Neural progenitor cell (in vitro differentiated cells): ENCODE measurements around the gene RPL22. TPM values are rescaled to one million over a fixed set of nuclear protein-coding genes. Genes with fewer than 3 reads are reported as not detected.

ENCODE experiments used
- DNase-seq: peaks from one replicate; pipeline ENCODE4 v3.0.0-alpha.2; 2016; ENCODE audit warnings: low spot score
- H2AFZ ChIP-seq: fragments of 200-600 bp; sonication (generic); replicated peaks from 2 replicates; pipeline ENCODE4 v1.6.1; 2016; ENCODE audit warnings: antibody characterized with exemption
- H3F3A ChIP-seq: fragments of 200-600 bp; sonication (generic); 2 replicates; pipeline ENCODE4 v1.6.1; 2016; ENCODE audit warnings: antibody characterized with exemption, low read depth
- H3K27ac ChIP-seq: fragments of 200-600 bp; sonication (generic); 2 replicates; pipeline ENCODE4 v1.5.1; 2016; ENCODE audit warnings: mild to moderate bottlenecking
- H3K27me3 ChIP-seq: fragments of 200-600 bp; sonication (generic); 2 replicates; pipeline ENCODE4 v1.6.1; 2016; ENCODE audit warnings: mild to moderate bottlenecking, moderate library complexity
- H3K36me3 ChIP-seq: fragments of 200-600 bp; sonication (generic); 2 replicates; pipeline ENCODE4 v1.5.1; 2016
- H3K4me1 ChIP-seq: fragments of 200-600 bp; sonication (generic); 2 replicates; pipeline ENCODE4 v1.6.1; 2016; ENCODE audit warnings: mixed run types
- H3K4me2 ChIP-seq: fragments of 200-600 bp; sonication (generic); 2 replicates; pipeline ENCODE4 v1.6.1; 2016
- H3K4me3 ChIP-seq: fragments of 200-600 bp; sonication (generic); 2 replicates; pipeline ENCODE4 v1.5.1; 2016
- H3K79me2 ChIP-seq: fragments of 200-600 bp; sonication (generic); 2 replicates; pipeline ENCODE4 v1.6.1; 2016; ENCODE audit warnings: low read depth
- H3K9ac ChIP-seq: fragments of 200-600 bp; sonication (generic); 2 replicates; pipeline ENCODE4 v1.6.1; 2016
- H3K9me3 ChIP-seq: fragments of 200-600 bp; sonication (generic); 2 replicates; pipeline ENCODE4 v1.5.1; 2016; ENCODE audit warnings: low read depth
- H4K20me1 ChIP-seq: fragments of 200-600 bp; sonication (generic); 2 replicates; pipeline ENCODE4 v1.6.1; 2016; ENCODE audit warnings: low read depth
- H3K27ac Mint-ChIP-seq: 3 replicates; pipeline ENCODE4 v1.8.0; 2021; ENCODE audit warnings: mixed read lengths
- H3K27me3 Mint-ChIP-seq: 2 replicates; pipeline ENCODE4 v1.8.0; 2022; ENCODE audit warnings: low read depth, mild to moderate bottlenecking, inconsistent platforms, moderate library complexity, mixed read lengths; ENCODE audit not compliant: insufficient read depth
- H3K36me3 Mint-ChIP-seq: 3 replicates; pipeline ENCODE4 v1.8.0; 2021; ENCODE audit warnings: mixed read lengths
- H3K4me1 Mint-ChIP-seq: 3 replicates; pipeline ENCODE4 v1.8.0; 2021; ENCODE audit warnings: mixed read lengths
- H3K4me3 Mint-ChIP-seq: 3 replicates; pipeline ENCODE4 v1.8.0; 2021; ENCODE audit warnings: mild to moderate bottlenecking, moderate library complexity, mixed read lengths
- H3K9me3 Mint-ChIP-seq: 3 replicates; pipeline ENCODE4 v1.8.0; 2020; ENCODE audit warnings: mixed read lengths
- EZH2 ChIP-seq: fragments of 200-600 bp; sonication (generic); IDR thresholded peaks from 2 replicates; pipeline ENCODE4 v1.6.1; 2017; ENCODE audit warnings: antibody characterized with exemption, mild to moderate bottlenecking, moderate library complexity
- EZH2phosphoT487 ChIP-seq: fragments of 200-600 bp; sonication (generic); IDR thresholded peaks from 2 replicates; pipeline ENCODE4 v1.6.1; 2017; ENCODE audit warnings: antibody characterized with exemption
- total RNA-seq: library from RNA; depleted of rRNA; stranded (reverse); fragments of >200 nt; gene quantifications from 2 replicates; pipeline ENCODE4 v1.2.3, GENCODE V29; 2015; ENCODE audit warnings: low replicate concordance
- TF ChIP-seq, protein P1 (sequence below): fragments of 200-600 bp; sonication (generic); IDR thresholded peaks from 2 replicates; pipeline ENCODE4 v1.5.1; 2017; ENCODE audit warnings: antibody characterized with exemption, mild to moderate bottlenecking

RPL22 gene
- total RNA-seq, 1 donor from 2014 or later: 410 TPM

DNA sequence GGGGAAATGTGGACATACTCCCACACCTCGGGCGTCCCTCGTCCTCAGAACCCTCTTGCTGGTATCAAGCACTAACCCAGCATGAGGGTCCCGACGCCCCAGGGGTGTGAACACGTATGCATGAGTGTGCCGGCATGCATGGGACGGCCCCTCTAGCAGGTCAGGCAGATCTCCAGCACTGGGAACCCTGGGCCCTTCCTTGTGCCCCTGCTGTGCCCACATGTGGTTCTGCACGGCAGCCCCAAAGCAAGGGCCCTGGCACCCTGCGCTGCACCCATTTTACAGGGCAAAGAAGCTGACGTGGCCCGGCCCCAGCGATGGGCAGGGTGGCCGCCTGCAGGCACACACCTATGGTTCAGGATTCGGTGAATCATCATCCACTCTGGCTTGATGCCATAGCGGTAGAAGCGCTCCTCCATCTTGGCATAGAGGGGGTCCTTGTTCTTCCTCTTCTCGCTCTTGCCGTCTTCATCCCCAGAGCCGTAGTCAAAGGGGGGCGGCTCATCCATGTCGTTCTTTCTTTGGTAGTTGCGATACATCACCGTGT is 53.5 kb downstream of the RPL22 start:
- Histone ChIP-seq H3K27ac (no peak overlapping the region), H3K36me3 (no peaks in the 10 kb centered on the region), H3K4me1 (peaks cover 15% of the 10 kb centered on the region), H3K9me3 (no peaks in the 10 kb centered on the region), H3K27me3 (peaks cover 34% of the 10 kb centered on the region), H4K20me1 (no peaks in the 10 kb centered on the region), H3K79me2 (no peaks in the 10 kb centered on the region), H3K4me3 (no peak overlapping the region), H2AFZ (no peak overlapping the region), H3K9ac (no peak overlapping the region), H3K4me2 (no peak overlapping the region), H3F3A (peaks cover 7% of the 10 kb centered on the region)
- Mint-ChIP-seq H3K4me3 (no peak overlapping the region), H3K4me1 (peaks cover 17% of the 10 kb centered on the region), H3K36me3 (no peaks in the 10 kb centered on the region), H3K9me3 (no peaks in the 10 kb centered on the region), H3K27ac (no peak overlapping the region), H3K27me3 (peaks cover 11% of the 10 kb centered on the region)
- DNase-seq: no peak
- TF ChIP-seq EZH2 (no peak), EZH2phosphoT487 (no peak)
- TF ChIP-seq, protein P1, sequence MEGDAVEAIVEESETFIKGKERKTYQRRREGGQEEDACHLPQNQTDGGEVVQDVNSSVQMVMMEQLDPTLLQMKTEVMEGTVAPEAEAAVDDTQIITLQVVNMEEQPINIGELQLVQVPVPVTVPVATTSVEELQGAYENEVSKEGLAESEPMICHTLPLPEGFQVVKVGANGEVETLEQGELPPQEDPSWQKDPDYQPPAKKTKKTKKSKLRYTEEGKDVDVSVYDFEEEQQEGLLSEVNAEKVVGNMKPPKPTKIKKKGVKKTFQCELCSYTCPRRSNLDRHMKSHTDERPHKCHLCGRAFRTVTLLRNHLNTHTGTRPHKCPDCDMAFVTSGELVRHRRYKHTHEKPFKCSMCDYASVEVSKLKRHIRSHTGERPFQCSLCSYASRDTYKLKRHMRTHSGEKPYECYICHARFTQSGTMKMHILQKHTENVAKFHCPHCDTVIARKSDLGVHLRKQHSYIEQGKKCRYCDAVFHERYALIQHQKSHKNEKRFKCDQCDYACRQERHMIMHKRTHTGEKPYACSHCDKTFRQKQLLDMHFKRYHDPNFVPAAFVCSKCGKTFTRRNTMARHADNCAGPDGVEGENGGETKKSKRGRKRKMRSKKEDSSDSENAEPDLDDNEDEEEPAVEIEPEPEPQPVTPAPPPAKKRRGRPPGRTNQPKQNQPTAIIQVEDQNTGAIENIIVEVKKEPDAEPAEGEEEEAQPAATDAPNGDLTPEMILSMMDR: no peak

DNA sequence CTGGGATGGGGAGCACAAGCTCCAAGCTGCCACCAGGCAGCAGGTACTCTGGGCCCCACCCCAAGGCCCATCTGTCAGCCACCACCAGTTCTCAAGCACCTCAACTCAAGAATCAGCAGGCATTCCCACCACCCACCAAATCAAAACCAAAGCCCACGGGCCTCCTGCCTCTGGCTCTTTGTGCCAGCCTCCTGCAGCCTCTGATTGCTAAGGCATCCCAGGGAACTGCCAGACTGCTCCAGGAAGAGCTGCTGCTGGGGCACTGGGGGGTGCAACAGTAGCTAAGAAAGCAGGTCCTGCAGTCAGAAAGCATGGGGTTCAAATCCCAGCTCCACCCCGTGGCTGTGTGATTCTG is 54.0 kb downstream of the RPL22 start:
- no peaks in the 10 kb centered on the region for H3K9me3 ChIP-seq
- no peak overlapping the region for H3K27ac ChIP-seq
- TF ChIP-seq, protein P1: no peak
- TF ChIP-seq EZH2phosphoT487 (no peak), EZH2 (no peak)
- peaks cover 17% of the 10 kb centered on the region for H3K4me1 Mint-ChIP-seq
- peaks cover 7% of the 10 kb centered on the region for H3F3A ChIP-seq
- peaks cover 34% of the 10 kb centered on the region for H3K27me3 ChIP-seq
- H3K36me3 ChIP-seq: no peaks in the 10 kb centered on the region
- no peak overlapping the region for H3K4me3 Mint-ChIP-seq
- no peak for DNase-seq
- H3K27me3 Mint-ChIP-seq: peaks cover 11% of the 10 kb centered on the region
- H3K36me3 Mint-ChIP-seq: no peaks in the 10 kb centered on the region
- H3K9ac ChIP-seq: no peak overlapping the region
- H3K4me3 ChIP-seq: no peak overlapping the region
- no peaks in the 10 kb centered on the region for H3K79me2 ChIP-seq
- H2AFZ ChIP-seq: no peak overlapping the region
- no peaks in the 10 kb centered on the region for H3K9me3 Mint-ChIP-seq
- H4K20me1 ChIP-seq: no peaks in the 10 kb centered on the region
- no peak overlapping the region for H3K4me2 ChIP-seq
- H3K27ac Mint-ChIP-seq: no peak overlapping the region
- peaks cover 15% of the 10 kb centered on the region for H3K4me1 ChIP-seq

DNA sequence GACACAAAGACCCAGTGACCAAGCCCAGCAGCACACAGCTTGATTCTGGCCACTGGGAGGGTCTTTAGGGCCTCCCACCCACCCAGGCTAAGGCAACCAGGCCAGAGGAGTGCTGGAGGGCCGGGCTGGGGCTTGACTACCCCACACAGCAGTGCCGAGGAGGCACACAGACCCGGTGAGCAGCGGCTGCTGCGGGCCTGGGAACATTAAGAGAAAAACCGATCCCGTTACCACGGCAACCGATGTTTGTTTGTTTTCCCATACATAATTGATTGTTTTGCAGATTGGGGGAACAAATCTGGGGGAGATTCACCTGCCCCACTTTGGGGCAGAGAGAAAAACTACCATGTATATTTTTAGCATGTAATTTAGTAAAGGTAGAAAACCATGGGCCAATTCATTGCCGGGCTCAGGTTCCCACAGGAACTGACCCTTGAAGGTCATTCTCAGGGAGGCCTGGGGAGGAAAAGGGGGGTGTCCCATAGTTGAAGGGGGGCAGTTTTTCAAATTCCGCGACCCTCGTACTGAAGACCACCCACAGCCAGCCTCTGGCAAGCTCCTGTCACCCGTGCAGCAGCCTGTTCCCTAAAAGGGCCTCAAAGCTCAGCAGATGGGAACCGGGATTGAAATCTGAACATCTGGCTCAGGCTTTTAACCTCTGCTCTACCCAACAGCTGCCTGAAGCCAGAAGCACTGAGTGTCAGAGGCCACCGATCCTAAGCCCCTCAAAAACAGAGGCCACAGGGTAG is 54.6 kb downstream of the RPL22 start:
- Histone ChIP-seq H3K9ac (no peak overlapping the region), H3F3A (peaks cover 7% of the 10 kb centered on the region), H2AFZ (no peak overlapping the region), H3K27me3 (peaks cover 31% of the 10 kb centered on the region), H3K4me1 (peaks cover 15% of the 10 kb centered on the region), H3K4me3 (no peak overlapping the region), H3K79me2 (no peaks in the 10 kb centered on the region), H4K20me1 (no peaks in the 10 kb centered on the region), H3K4me2 (no peak overlapping the region), H3K36me3 (no peaks in the 10 kb centered on the region), H3K9me3 (no peaks in the 10 kb centered on the region), H3K27ac (no peak overlapping the region)
- Mint-ChIP-seq H3K36me3 (no peaks in the 10 kb centered on the region), H3K27me3 (peaks cover 11% of the 10 kb centered on the region), H3K4me3 (no peak overlapping the region), H3K9me3 (no peaks in the 10 kb centered on the region), H3K4me1 (peaks cover 17% of the 10 kb centered on the region), H3K27ac (peak overlapping the region; percentile 10)
- TF ChIP-seq EZH2 (no peak), EZH2phosphoT487 (no peak)
- TF ChIP-seq, protein P1: no peak
- DNase-seq: peak; percentile 61
